SU-DHL-6 (cell line): ENCODE results near the gene PTH1R.

ENCODE experiments used
- H2AFZ ChIP-seq: fragments of 200-600 bp; sonication (generic); 2 replicates; pipeline ENCODE4 v1.6.1; 2014; ENCODE audit warnings: low read depth, mild to moderate bottlenecking, moderate library complexity, mixed read lengths, antibody characterized with exemption, low read length; ENCODE audit not compliant: severe bottlenecking
- H3F3A ChIP-seq: fragments of 200-600 bp; shearing (Covaris generic); 2 replicates; pipeline ENCODE4 v1.6.0; 2016; ENCODE audit warnings: antibody characterized with exemption, mild to moderate bottlenecking; ENCODE audit not compliant: insufficient read depth
- H3K27ac ChIP-seq: fragments of 200-600 bp; sonication (generic); 2 replicates; pipeline ENCODE4 v1.5.1; 2016; ENCODE audit warnings: low read depth, mild to moderate bottlenecking, low read length, moderate library complexity, mixed read lengths
- H3K27me3 ChIP-seq: fragments of 200-600 bp; sonication (generic), shearing (Covaris generic); 2 replicates; pipeline ENCODE4 v1.6.0; 2014; ENCODE audit warnings: mild to moderate bottlenecking, low read length
- H3K36me3 ChIP-seq: fragments of 200-600 bp; sonication (generic); 2 replicates; pipeline ENCODE4 v1.6.1; 2014; ENCODE audit warnings: mild to moderate bottlenecking, low read length, mixed read lengths
- H3K4me2 ChIP-seq: fragments of 300-600, 200-600 bp; shearing (Covaris generic), sonication (generic); 2 replicates; pipeline ENCODE4 v1.6.0; 2014; ENCODE audit warnings: low read length, low read depth, mild to moderate bottlenecking; ENCODE audit not compliant: poor library complexity, severe bottlenecking
- H3K4me3 ChIP-seq: fragments of 200-600 bp; sonication (generic); 2 replicates; pipeline ENCODE4 v1.5.1; 2014; ENCODE audit warnings: antibody characterized with exemption, low read length, mild to moderate bottlenecking, mixed read lengths; ENCODE audit not compliant: insufficient read depth, poor library complexity, severe bottlenecking
- H3K79me2 ChIP-seq: fragments of 200-600 bp; sonication (generic); 2 replicates; pipeline ENCODE4 v1.6.1; 2014; ENCODE audit warnings: mild to moderate bottlenecking, low read length, moderate library complexity; ENCODE audit not compliant: insufficient read depth
- H3K9ac ChIP-seq: fragments of 200-600 bp; sonication (generic); 2 replicates; pipeline ENCODE4 v1.7.0; 2014; ENCODE audit warnings: mild to moderate bottlenecking, low read length
- H3K9me2 ChIP-seq: fragments of 200-600 bp; sonication (generic); replicated peaks from 2 replicates; pipeline ENCODE4 v1.6.1; 2014; ENCODE audit warnings: low read length; ENCODE audit not compliant: insufficient read depth
- H3K9me3 ChIP-seq: fragments of 200-600 bp; sonication (generic); 2 replicates; pipeline ENCODE4 v1.6.1; 2014; ENCODE audit warnings: low read length, mixed read lengths; ENCODE audit not compliant: insufficient read depth
- H4K20me1 ChIP-seq: fragments of 200-600 bp; sonication (generic); 2 replicates; pipeline ENCODE4 v1.6.1; 2014; ENCODE audit warnings: low read depth, mild to moderate bottlenecking, antibody characterized with exemption, low read length, moderate library complexity, mixed read lengths
- CTCF ChIP-seq: fragments of 200-600 bp; sonication (generic); IDR thresholded peaks from one replicate; pipeline ENCODE4 v1.5.1; 2017; ENCODE audit warnings: antibody characterized with exemption, mild to moderate bottlenecking, low read length, moderate library complexity; ENCODE audit not compliant: insufficient read depth, poor library complexity, severe bottlenecking
- EZH2phosphoT487 ChIP-seq: fragments of 200-600 bp; sonication (generic), shearing (Covaris generic); conservative IDR thresholded peaks from 2 replicates; pipeline ENCODE4 v1.6.1; 2018; ENCODE audit warnings: mild to moderate bottlenecking, antibody characterized with exemption, low read length, moderate library complexity, mixed read lengths

Gene PTH1R

GRCh38 chr3:46865546-46865945, 12.0 kb upstream of the PTH1R start:
- Histone ChIP-seq H3F3A (no peaks in the 10 kb centered on the region), H3K9ac (no peak overlapping the region), H3K9me2 (no peaks in the 10 kb centered on the region), H3K9me3 (no peaks in the 10 kb centered on the region), H3K27ac (no peak overlapping the region), H3K27me3 (no peaks in the 10 kb centered on the region), H4K20me1 (no peaks in the 10 kb centered on the region), H3K79me2 (no peaks in the 10 kb centered on the region), H3K4me3 (no peak overlapping the region), H2AFZ (no peak overlapping the region), H3K36me3 (no peaks in the 10 kb centered on the region), H3K4me2 (no peak overlapping the region)
- TF ChIP-seq CTCF (no peak), EZH2phosphoT487 (no peak)

- Histone ChIP-seq H3K27me3 (no peaks in the 10 kb centered on the region), H3K36me3 (no peaks in the 10 kb centered on the region), H3K4me3 (no peak overlapping the region), H3K79me2 (no peaks in the 10 kb centered on the region), H3K27ac (no peak overlapping the region), H2AFZ (no peak overlapping the region), H3K9me3 (no peaks in the 10 kb centered on the region), H4K20me1 (no peaks in the 10 kb centered on the region), H3F3A (no peaks in the 10 kb centered on the region), H3K9ac (no peak overlapping the region), H3K4me2 (no peak overlapping the region), H3K9me2 (no peaks in the 10 kb centered on the region)
- TF ChIP-seq EZH2phosphoT487 = no peak
- TF ChIP-seq CTCF = no peak
Observed at GRCh38 chr3:46866032-46866595, 11.4 kb upstream of the PTH1R start.

- H3K9me2 ChIP-seq = no peaks in the 10 kb centered on the region
- H3K9me3 ChIP-seq = no peaks in the 10 kb centered on the region
- H3K27me3 ChIP-seq = no peaks in the 10 kb centered on the region
- TF ChIP-seq EZH2phosphoT487 (no peak), CTCF (peak; percentile 97)
- no peak overlapping the region for H3K27ac ChIP-seq
- H3K4me3 ChIP-seq = no peak overlapping the region
- no peak overlapping the region for H3K9ac ChIP-seq
- no peaks in the 10 kb centered on the region for H4K20me1 ChIP-seq
- H3K79me2 ChIP-seq = no peaks in the 10 kb centered on the region
- H3K36me3 ChIP-seq = no peaks in the 10 kb centered on the region
- H2AFZ ChIP-seq = no peak overlapping the region
- H3K4me2 ChIP-seq = no peak overlapping the region
- H3F3A ChIP-seq = no peaks in the 10 kb centered on the region
Observed at GRCh38 chr3:46866720-46867549, 10.6 kb upstream of the PTH1R start.
